ENCODE measurements around the gene ZNF865. TPM values are rescaled to one million over a fixed set of nuclear protein-coding genes. Genes with fewer than 3 reads are reported as not detected.

The ZNF865 gene
- polyA plus RNA-seq, 1 experiment: 0.88 TPM

DNA sequence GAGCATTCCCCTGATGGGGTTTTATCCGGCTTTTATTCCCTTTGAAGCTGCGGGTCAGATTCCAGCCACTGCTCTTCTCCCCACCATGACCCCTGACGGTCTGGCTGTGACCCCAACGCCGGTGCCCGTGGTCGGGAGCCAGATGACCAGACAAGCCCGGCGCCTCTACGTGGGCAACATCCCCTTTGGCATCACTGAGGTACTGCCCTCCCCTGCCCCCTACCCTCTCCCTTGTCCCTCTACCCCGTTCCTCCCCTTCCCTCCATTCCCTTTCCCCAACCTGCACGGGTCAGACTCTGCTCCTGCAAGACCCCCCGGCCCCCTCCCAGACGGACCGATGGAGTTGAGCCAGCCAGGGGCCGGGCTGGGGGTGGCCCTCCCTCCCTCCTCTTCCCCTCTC lies 55.5 kb downstream of the ZNF865 start:
- POLR2A ChIA-PET: no interaction called here
- no peak overlapping the region for H3K4me3 ChIP-seq (ENCODE audit: low read depth, low read length)
- no peak for DNase-seq (ENCODE audit: low read depth, low spot score)

DNA sequence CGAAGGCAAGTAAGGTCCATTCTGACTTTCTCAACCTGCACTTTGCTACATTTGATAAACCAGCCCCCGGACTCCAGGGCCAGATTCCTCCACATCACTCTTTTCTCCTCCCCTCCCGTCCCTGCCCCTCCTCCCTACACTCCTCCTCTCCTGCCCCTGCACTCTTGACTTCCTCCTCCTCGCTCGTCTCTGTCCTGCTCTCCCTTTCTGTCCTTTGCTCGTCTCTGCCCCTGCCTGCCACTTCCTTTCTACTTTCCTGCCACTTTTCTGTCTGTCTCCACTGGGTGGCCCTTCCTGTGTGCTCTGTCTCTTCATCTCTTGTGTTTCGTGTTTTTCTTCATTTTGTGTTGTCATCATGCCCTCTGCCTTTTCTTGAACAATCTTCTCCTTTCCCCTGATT lies 56.4 kb downstream of the ZNF865 start:
- POLR2A ChIA-PET: no interaction called here
- H3K4me3 ChIP-seq (ENCODE audit: low read depth, low read length): no peak overlapping the region
- H3K9me3 ChIP-seq (ENCODE audit: control insufficient read depth, insufficient read depth, low read length): no peaks in the 10 kb centered on the region
- no peak overlapping the region for H3K27ac ChIP-seq (ENCODE audit: low read depth, low read length)
- TF ChIP-seq, protein P1, sequence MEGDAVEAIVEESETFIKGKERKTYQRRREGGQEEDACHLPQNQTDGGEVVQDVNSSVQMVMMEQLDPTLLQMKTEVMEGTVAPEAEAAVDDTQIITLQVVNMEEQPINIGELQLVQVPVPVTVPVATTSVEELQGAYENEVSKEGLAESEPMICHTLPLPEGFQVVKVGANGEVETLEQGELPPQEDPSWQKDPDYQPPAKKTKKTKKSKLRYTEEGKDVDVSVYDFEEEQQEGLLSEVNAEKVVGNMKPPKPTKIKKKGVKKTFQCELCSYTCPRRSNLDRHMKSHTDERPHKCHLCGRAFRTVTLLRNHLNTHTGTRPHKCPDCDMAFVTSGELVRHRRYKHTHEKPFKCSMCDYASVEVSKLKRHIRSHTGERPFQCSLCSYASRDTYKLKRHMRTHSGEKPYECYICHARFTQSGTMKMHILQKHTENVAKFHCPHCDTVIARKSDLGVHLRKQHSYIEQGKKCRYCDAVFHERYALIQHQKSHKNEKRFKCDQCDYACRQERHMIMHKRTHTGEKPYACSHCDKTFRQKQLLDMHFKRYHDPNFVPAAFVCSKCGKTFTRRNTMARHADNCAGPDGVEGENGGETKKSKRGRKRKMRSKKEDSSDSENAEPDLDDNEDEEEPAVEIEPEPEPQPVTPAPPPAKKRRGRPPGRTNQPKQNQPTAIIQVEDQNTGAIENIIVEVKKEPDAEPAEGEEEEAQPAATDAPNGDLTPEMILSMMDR (IDR thresholded peaks at IDR 0.05; ENCODE audit: low read depth, low read length): no peak
- no peaks in the 10 kb centered on the region for H3K27me3 ChIP-seq (ENCODE audit: control insufficient read depth, insufficient read depth, low read length)
- CTCF ChIA-PET: interaction anchor here (1.0 kb wide), 1 partner anchor 10 kb away, joined by 6 read pairs; no protein-coding TSS in a partner anchor
- no peak for DNase-seq (ENCODE audit: low read depth, low spot score)

More for the DNA sequence above, 55.5 kb downstream of the ZNF865 start:
- TF ChIP-seq, protein P1 (IDR thresholded peaks at IDR 0.05; ENCODE audit: low read depth, low read length): no peak
- H3K27me3 ChIP-seq (ENCODE audit: control insufficient read depth, insufficient read depth, low read length): no peaks in the 10 kb centered on the region
- CTCF ChIA-PET: interaction anchor here (2.3 kb wide), 1 partner anchor 11 kb away, joined by 8 read pairs; no protein-coding TSS in a partner anchor
- H3K27ac ChIP-seq (ENCODE audit: low read depth, low read length): no peak overlapping the region
- no peaks in the 10 kb centered on the region for H3K9me3 ChIP-seq (ENCODE audit: control insufficient read depth, insufficient read depth, low read length)

DNA sequence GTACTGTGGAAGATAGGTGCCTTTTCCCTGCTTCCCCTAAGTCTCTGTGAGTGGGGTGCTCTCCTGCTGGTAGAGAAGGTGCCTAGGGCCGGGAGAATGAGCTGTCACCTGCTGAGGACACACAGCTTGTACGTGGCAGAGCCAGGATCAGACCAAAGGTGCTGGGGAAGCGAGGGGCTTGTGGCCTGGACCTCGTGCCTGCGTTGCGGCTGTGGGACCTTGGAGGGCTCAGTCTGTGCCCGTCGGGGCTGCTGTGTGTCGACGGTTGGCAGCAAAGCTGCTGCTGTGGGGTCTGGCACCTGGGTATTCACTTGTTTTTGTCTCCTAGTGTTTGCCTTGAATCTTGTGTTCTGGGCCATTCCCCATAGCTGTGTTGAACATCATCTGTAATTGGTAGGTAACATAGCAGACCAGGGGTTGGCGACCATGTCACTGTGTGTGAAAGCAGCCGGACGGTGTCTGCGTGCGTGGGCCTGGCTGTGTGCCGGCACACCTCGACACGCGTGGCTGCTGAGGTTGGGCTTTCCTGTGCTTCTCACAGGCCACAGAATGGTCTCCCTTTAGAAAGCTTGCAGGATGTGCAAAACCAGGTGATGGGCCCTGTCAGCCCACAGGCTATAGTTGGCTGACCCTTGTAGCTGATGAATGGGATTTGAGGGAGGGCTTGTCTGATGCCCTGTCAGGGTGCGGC lies 58.5 kb downstream of the ZNF865 start:
- H3K4me3 ChIP-seq (ENCODE audit: low read depth, low read length): no peak overlapping the region
- no peaks in the 10 kb centered on the region for H3K27me3 ChIP-seq (ENCODE audit: control insufficient read depth, insufficient read depth, low read length)
- TF ChIP-seq, protein P1 (IDR thresholded peaks at IDR 0.05; ENCODE audit: low read depth, low read length): no peak
- ChIA-PET CTCF (no interaction called here), POLR2A (no interaction called here)
- DNase-seq (ENCODE audit: low read depth, low spot score): no peak
- no peak overlapping the region for H3K27ac ChIP-seq (ENCODE audit: low read depth, low read length)
- H3K9me3 ChIP-seq (ENCODE audit: control insufficient read depth, insufficient read depth, low read length): no peaks in the 10 kb centered on the region

DNA sequence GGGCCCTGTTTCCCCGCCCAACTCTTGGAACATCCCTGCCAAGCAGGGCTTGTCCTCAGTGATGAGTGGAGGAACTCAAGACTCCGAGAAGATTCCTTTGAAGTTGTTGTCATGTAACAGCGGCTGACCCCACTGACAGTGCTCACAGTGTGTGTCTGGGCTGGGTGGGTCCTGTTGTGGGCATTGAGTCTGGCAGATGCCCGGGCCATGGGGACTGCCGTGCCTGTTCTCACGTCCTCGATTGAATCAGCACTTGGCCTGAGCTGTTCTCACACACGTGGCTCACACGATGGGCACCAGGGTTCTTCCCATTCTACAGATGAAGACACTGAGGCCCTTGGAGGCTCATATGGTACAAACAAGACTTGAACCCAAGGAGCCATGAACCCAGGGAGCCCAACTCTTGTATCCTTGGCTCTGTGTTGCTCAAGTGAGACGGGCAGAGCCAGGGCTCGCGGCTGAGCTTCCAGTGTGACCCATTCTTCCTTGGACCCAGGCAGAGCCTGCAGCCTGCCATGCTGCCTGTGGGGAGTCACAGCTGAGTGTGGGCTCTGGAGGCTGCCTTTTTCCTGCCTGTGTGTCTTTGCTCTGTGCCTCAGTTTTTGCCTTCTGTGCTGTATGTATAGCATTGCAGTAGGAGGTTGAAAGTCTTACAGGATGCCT lies 61.0 kb downstream of the ZNF865 start:
- TF ChIP-seq, protein P1 (IDR thresholded peaks at IDR 0.05; ENCODE audit: low read depth, low read length): no peak
- no peak for DNase-seq (ENCODE audit: low read depth, low spot score)
- Histone ChIP-seq H3K9me3 (ENCODE audit: control insufficient read depth, insufficient read depth, low read length) (no peaks in the 10 kb centered on the region; the same call in 1 of the 2 replicates), H3K27ac (ENCODE audit: low read depth, low read length) (peak overlapping the region; percentile 31), H3K27me3 (ENCODE audit: control insufficient read depth, insufficient read depth, low read length) (no peaks in the 10 kb centered on the region), H3K4me3 (ENCODE audit: low read depth, low read length) (no peak overlapping the region)
- ChIA-PET POLR2A (interaction anchor here (0.6 kb wide), 1 partner anchor 1664 kb away, joined by 5 read pairs; no protein-coding TSS in a partner anchor), CTCF (no interaction called here)

Other genes with a start within 250 kb of the ZNF865 start
- gene GARIN5B, start 242.4 kb upstream of the ZNF865 start, polyA plus RNA-seq (2011; rRNA removed): not detected in 2 replicates
- 14.8 and 19.9 TPM in 2 replicates for gene IL11, start 235.2 kb upstream of the ZNF865 start, polyA plus RNA-seq (2011; rRNA removed)
- gene TMEM190, start 228.8 kb upstream of the ZNF865 start, polyA plus RNA-seq (2011; rRNA removed): 0.32 and 0.50 TPM in 2 replicates
- not detected in 2 replicates for gene TMEM238, start 221.4 kb upstream of the ZNF865 start, polyA plus RNA-seq (2011; rRNA removed)
- gene RPL28, start 219.7 kb upstream of the ZNF865 start, polyA plus RNA-seq (2011; rRNA removed): 325 and 535 TPM in 2 replicates
- 28.9 and 39.0 TPM in 2 replicates for gene UBE2S, start 197.9 kb upstream of the ZNF865 start, polyA plus RNA-seq (2011; rRNA removed)
- 0.01 TPM in 1 of 2 replicates, not detected in the other for gene SHISA7, start 162.3 kb upstream of the ZNF865 start, polyA plus RNA-seq (2011; rRNA removed)
- gene ISOC2, start 144.0 kb upstream of the ZNF865 start, polyA plus RNA-seq (2011; rRNA removed): 45.1 and 72.2 TPM in 2 replicates
- gene C19orf85, start 140.9 kb upstream of the ZNF865 start, polyA plus RNA-seq (2011; rRNA removed): not detected in 2 replicates
- gene ZNF628, start 129.0 kb upstream of the ZNF865 start, polyA plus RNA-seq (2011; rRNA removed): 0.12 and 0.31 TPM in 2 replicates
- gene NAT14, start 120.5 kb upstream of the ZNF865 start, polyA plus RNA-seq (2011; rRNA removed): 19.4 and 30.6 TPM in 2 replicates
- 2.1 and 3.1 TPM in 2 replicates for gene SSC5D, start 117.2 kb upstream of the ZNF865 start, polyA plus RNA-seq (2011; rRNA removed)
- gene SBK2, start 68.5 kb upstream of the ZNF865 start, polyA plus RNA-seq (2011; rRNA removed): 0.10 and 0.15 TPM in 2 replicates
- not detected in 2 replicates for gene SBK3, start 60.1 kb upstream of the ZNF865 start, polyA plus RNA-seq (2011; rRNA removed)
- gene ZNF579, start 24.8 kb upstream of the ZNF865 start, polyA plus RNA-seq (2011; rRNA removed): 4.2 and 5.1 TPM in 2 replicates
- gene FIZ1, start 6.1 kb upstream of the ZNF865 start, polyA plus RNA-seq (2011; rRNA removed): 3.7 and 4.5 TPM in 2 replicates
- gene ZNF524, start 5.4 kb upstream of the ZNF865 start, polyA plus RNA-seq (2011; rRNA removed): 2.6 and 3.5 TPM in 2 replicates
- gene ZNF784, start 18.9 kb downstream of the ZNF865 start, polyA plus RNA-seq (2011; rRNA removed): 1.9 and 2.8 TPM in 2 replicates
- gene ZNF580, start 35.4 kb downstream of the ZNF865 start, polyA plus RNA-seq (2011; rRNA removed): 7.3 and 14.0 TPM in 2 replicates
- 19.1 and 22.9 TPM in 2 replicates for gene ZNF581, start 38.0 kb downstream of the ZNF865 start, polyA plus RNA-seq (2011; rRNA removed)
- gene CCDC106, start 42.6 kb downstream of the ZNF865 start, polyA plus RNA-seq (2011; rRNA removed): 6.2 and 8.7 TPM in 2 replicates
- gene U2AF2, start 49.4 kb downstream of the ZNF865 start, polyA plus RNA-seq (2011; rRNA removed): 90.7 and 130 TPM in 2 replicates
- gene EPN1, start 69.6 kb downstream of the ZNF865 start, polyA plus RNA-seq (2011; rRNA removed): 32.1 and 44.1 TPM in 2 replicates
- gene NLRP9, start 132.8 kb downstream of the ZNF865 start, polyA plus RNA-seq (2011; rRNA removed): not detected in 2 replicates
- not detected in 2 replicates for gene RFPL4A, start 153.4 kb downstream of the ZNF865 start, polyA plus RNA-seq (2011; rRNA removed)
- not detected in 2 replicates for gene RFPL4AL1, start 163.5 kb downstream of the ZNF865 start, polyA plus RNA-seq (2011; rRNA removed)
- not detected in 2 replicates for gene NLRP11, start 226.4 kb downstream of the ZNF865 start, polyA plus RNA-seq (2011; rRNA removed)
- not detected in 2 replicates for gene NLRP4, start 230.9 kb downstream of the ZNF865 start, polyA plus RNA-seq (2011; rRNA removed)

All from AG04450 (cell line).